Lung (tissue), 12 donors: ENCODE results near the gene PADI2. TPM values are rescaled to one million over a fixed set of nuclear protein-coding genes. Genes with fewer than 3 reads are reported as not detected.

ENCODE experiments used
- ATAC-seq: fragments of 200-7000 bp; cut with Tn5 transposase; one replicate; pipeline ENCODE4 v1.9.1; 2020; ENCODE audit warnings: moderate number of reproducible peaks; ENCODE audit not compliant: insufficient read depth, low FRiP score
- DNase-seq, 3 donors: peaks; one replicate each; pipeline ENCODE4 v3.0.0-alpha.2; 2013 to 2017
- H3K27ac ChIP-seq, 2 donors: one replicate each; pipeline ENCODE4 v1.5.1; 2013; ENCODE audit warnings: mild to moderate bottlenecking in 2 of 2, moderate library complexity in 2 of 2, control low read depth in 1 of 2, inconsistent platforms in 1 of 2, low read depth in 1 of 2, low read length in 1 of 2
- H3K27me3 ChIP-seq, 3 donors: one replicate each; pipeline ENCODE4 v1.5.1; 2013; ENCODE audit warnings: low read length in 2 of 3; ENCODE audit not compliant: control insufficient read depth in 3 of 3, insufficient read depth in 3 of 3
- H3K36me3 ChIP-seq, 4 donors: one replicate each; pipeline ENCODE4 v1.5.1; 2013; ENCODE audit warnings: low read length in 4 of 4, mild to moderate bottlenecking in 1 of 4, moderate library complexity in 1 of 4; ENCODE audit not compliant: control insufficient read depth in 4 of 4, insufficient read depth in 4 of 4
- H3K4me1 ChIP-seq, 5 donors: one replicate each; pipeline ENCODE4 v1.5.1; 2013; ENCODE audit warnings: low read length in 5 of 5, mild to moderate bottlenecking in 2 of 5, moderate library complexity in 1 of 5; ENCODE audit not compliant: control insufficient read depth in 5 of 5, insufficient read depth in 5 of 5
- H3K4me3 ChIP-seq: one replicate; pipeline ENCODE4 v1.5.1; 2013; ENCODE audit warnings: mild to moderate bottlenecking, control low read depth, moderate library complexity
- H3K9ac ChIP-seq, 2 donors: one replicate each; pipeline ENCODE4 v1.5.1; 2013; ENCODE audit warnings: low read length in 2 of 2, control low read depth in 1 of 2; ENCODE audit not compliant: insufficient read depth in 1 of 2
- H3K9me3 ChIP-seq, 4 donors: one replicate each; pipeline ENCODE4 v1.5.1; 2013; ENCODE audit warnings: low read length in 3 of 4, mild to moderate bottlenecking in 1 of 4, moderate library complexity in 1 of 4; ENCODE audit not compliant: control insufficient read depth in 4 of 4, insufficient read depth in 3 of 4
- CTCF ChIP-seq: IDR thresholded peaks from 2 replicates; pipeline ENCODE4 v1.5.1; 2012; ENCODE audit warnings: mild to moderate bottlenecking; ENCODE audit errors: control extremely low read depth, extremely low read depth
- whole genome bisulfite sequencing, 2 donors: extraction: QIAGEN DNeasy Blood & Tissue Kit; methylation state at CpG; one replicate each; pipeline ENCODE4 v1.1.7; 2013; 5-methylcytosine and 5-hydroxymethylcytosine counted together
- polyA plus RNA-seq, 2 donors: library from polyadenylated mRNA; stranded (reverse); fragments of 200-250 nt; gene quantifications; one replicate each; pipeline ENCODE4 v1.2.1, GENCODE V29; 2013
- total RNA-seq, 2 donors: library from RNA; depleted of rRNA in 1 of 2; stranded (reverse); fragments of >200 nt in 1 of 2; gene quantifications; one replicate each; pipeline ENCODE4 v1.2.1, GENCODE V29; 2014 to 2021
- donor health status: control.
- donor health status: control.
- donor health status: Bipolar disorder and iron deficiency.
- donor health status: healthy.
- donor health status: DM: yes; HTN: yes; CAD: no.

Gene PADI2
- total and polyA plus RNA-seq, 4 donors: 1.2 to 12.8 (median 3.4) TPM

- DNase-seq: no peak
- WGBS, 2 donors: 43 to 48% methylated on average over 13 of the region's 13 CpGs
Observed at GRCh38 chr1:17098446-17099317, 20.6 kb downstream of the PADI2 start.

GRCh38 chr1:17097787-17098186 lies 21.5 kb downstream of the PADI2 start:
- DNase-seq: no peak

More at GRCh38 chr1:17098446-17099317, 20.6 kb downstream of the PADI2 start:
- no peaks in the 10 kb centered on the region for H3K27me3 ChIP-seq
- H3K9ac ChIP-seq: no peak overlapping the region
- H3K27ac ChIP-seq: peak overlapping the region in 1 of 2 donors; percentile 26
- H3K36me3 ChIP-seq: no peaks in the 10 kb centered on the region
- no peaks in the 10 kb centered on the region for H3K4me1 ChIP-seq
- no peaks in the 10 kb centered on the region for H3K9me3 ChIP-seq
- H3K4me3 ChIP-seq: no peak overlapping the region
- ATAC-seq: no peak
- TF ChIP-seq CTCF: no peak

GRCh38 chr1:17097147-17097546 lies 22.1 kb downstream of the PADI2 start:
- Histone ChIP-seq H3K9ac (no peak overlapping the region), H3K27ac (no peak overlapping the region), H3K9me3 (no peaks in the 10 kb centered on the region), H3K4me1 (no peaks in the 10 kb centered on the region), H3K36me3 (no peaks in the 10 kb centered on the region), H3K27me3 (no peaks in the 10 kb centered on the region), H3K4me3 (no peak overlapping the region)
- DNase-seq (no peak), ATAC-seq (no peak)
- TF ChIP-seq CTCF: no peak
- 79% methylated on average over 8 of the region's 8 CpGs for WGBS, 2 donors

More at GRCh38 chr1:17097787-17098186, 21.5 kb downstream of the PADI2 start:
- Histone ChIP-seq H3K9ac (no peak overlapping the region), H3K27me3 (no peaks in the 10 kb centered on the region), H3K4me3 (no peak overlapping the region), H3K36me3 (no peaks in the 10 kb centered on the region), H3K9me3 (no peaks in the 10 kb centered on the region), H3K27ac (no peak overlapping the region), H3K4me1 (no peaks in the 10 kb centered on the region)
- WGBS, 2 donors: 33 to 36% methylated on average over 14 of the region's 14 CpGs
- TF ChIP-seq CTCF: no peak
- no peak for ATAC-seq

- H3K27ac ChIP-seq: no peak overlapping the region
- H3K27me3 ChIP-seq: no peaks in the 10 kb centered on the region
- no peaks in the 10 kb centered on the region for H3K9me3 ChIP-seq
- no peak for ATAC-seq
- H3K4me1 ChIP-seq: no peaks in the 10 kb centered on the region
- no peak for TF ChIP-seq CTCF
- no peak overlapping the region for H3K9ac ChIP-seq
- WGBS, 2 donors: 2 to 81% methylated on average over 1 of the region's 1 CpG
- DNase-seq: no peak
- H3K36me3 ChIP-seq: no peaks in the 10 kb centered on the region
- no peak overlapping the region for H3K4me3 ChIP-seq
Observed at GRCh38 chr1:17096584-17096983, 22.7 kb downstream of the PADI2 start.
